CD4-positive, alpha-beta T cell (primary cell): ENCODE data around the gene SYNE3. TPM values are rescaled to one million over a fixed set of nuclear protein-coding genes. Genes with fewer than 3 reads are reported as not detected.
A peak's percentile ranks its signal among the peaks of the same experiment; 100 is the strongest.

Experiments used
- ATAC-seq: fragments of 200-7000 bp; cut with Tn5 transposase; one replicate; pipeline ENCODE4 v1.10.0; 2022; ENCODE audit warnings: mild to moderate bottlenecking; ENCODE audit not compliant: poor library complexity
- CTCF ChIA-PET: fragments of 350-600 bp; sonication (Branson Sonifier 250); formaldehyde crosslinking; loops from one replicate; lab custom pipeline; 2021; ENCODE audit warnings: antibody characterized with exemption, inconsistent platforms; lab: Charles Lee
- POLR2A ChIA-PET: fragments of 350-600 bp; sonication (Branson Sonifier 250); formaldehyde crosslinking; loops from one replicate; lab custom pipeline; 2021; ENCODE audit warnings: antibody characterized with exemption, inconsistent platforms; lab: Charles Lee
- DNase-seq, 14 experiments: peaks; one replicate each; pipeline ENCODE4 v3.0.0-alpha.2; 2013 to 2020; ENCODE audit warnings: mixed read lengths in 2 of 14
- H3K27ac ChIP-seq, 2 donors: one replicate each; pipeline versions ENCODE4 v1.5.1 to v1.7.0; 2013; ENCODE audit warnings: low read length in 2 of 2, low read depth in 1 of 2, mild to moderate bottlenecking in 1 of 2
- H3K27me3 ChIP-seq, 2 experiments: 1 replicate in 1 of 2; 2 replicates in 1 of 2; pipeline versions ENCODE4 v1.6.1 to v1.7.0; 2013; ENCODE audit warnings: low read length in 2 of 2, control low read depth in 1 of 2, mild to moderate bottlenecking in 1 of 2, moderate library complexity in 1 of 2; ENCODE audit not compliant: insufficient read depth in 2 of 2, control insufficient read depth in 1 of 2
- H3K36me3 ChIP-seq: one replicate; pipeline ENCODE4 v1.6.1; 2013; ENCODE audit warnings: low read length, control low read depth; ENCODE audit not compliant: insufficient read depth
- H3K4me1 ChIP-seq: one replicate; pipeline ENCODE4 v1.6.1; 2013; ENCODE audit warnings: low read length, control low read depth; ENCODE audit not compliant: insufficient read depth
- H3K4me3 ChIP-seq: one replicate; pipeline ENCODE4 v1.5.1; 2013; ENCODE audit warnings: mild to moderate bottlenecking, low read length, moderate library complexity
- H3K9me3 ChIP-seq, 2 experiments: 1 replicate in 1 of 2; 2 replicates in 1 of 2; pipeline versions ENCODE4 v1.6.1 to v1.7.0; 2013; ENCODE audit warnings: low read length in 2 of 2, mild to moderate bottlenecking in 2 of 2, control low read depth in 1 of 2, moderate library complexity in 1 of 2; ENCODE audit not compliant: control insufficient read depth in 1 of 2, insufficient read depth in 1 of 2
- H3K27ac Mint-ChIP-seq: one replicate; pipeline ENCODE4 v1.8.0; 2020; ENCODE audit warnings: mixed read lengths
- H3K27me3 Mint-ChIP-seq: one replicate; pipeline ENCODE4 v1.8.0; 2021; ENCODE audit warnings: mixed read lengths
- H3K36me3 Mint-ChIP-seq: one replicate; pipeline ENCODE4 v1.8.0; 2021; ENCODE audit warnings: low read depth, mixed read lengths
- H3K4me1 Mint-ChIP-seq: one replicate; pipeline ENCODE4 v1.8.0; 2021; ENCODE audit warnings: low read depth, mixed read lengths
- H3K4me3 Mint-ChIP-seq: one replicate; pipeline ENCODE4 v1.8.0; 2020; ENCODE audit warnings: mild to moderate bottlenecking, mixed read lengths
- H3K9me3 Mint-ChIP-seq: one replicate; pipeline ENCODE4 v1.8.0; 2020; ENCODE audit warnings: mixed read lengths
- intact Hi-C, 2 experiments: fragments of 100-400 bp; cut with DNase I in 1 of 2; cut with micrococcal nuclease in 1 of 2; formaldehyde crosslinking; loops; one replicate each; pipeline versions ENCODE4 v1.15.1 to v1.9.0; 2023 to 2025; cut with DNase I, micrococcal nuclease
- total RNA-seq, 174 experiments: library from RNA in 2 of 174; stranded (reverse) in 2 of 174; gene quantifications; one replicate each; pipeline ENCODE4 v1.2.3 and lab custom pipeline; 2021 to 2026
- TF ChIP-seq, protein P1 (sequence below): fragments of 200-600 bp; IDR thresholded peaks from one replicate; pipeline ENCODE4 v1.8.0; 2022; ENCODE audit warnings: antibody characterized with exemption, mild to moderate bottlenecking

The SYNE3 gene
- total RNA-seq, 2 experiments from 2014 or later, result 29.4 to 31.4 TPM

GRCh38 chr14:95478818-95479217 is 37.6 kb downstream of the SYNE3 start:
- Mint-ChIP-seq H3K36me3 (peaks cover 45% of the 10 kb centered on the region), H3K4me1 (peaks cover 50% of the 10 kb centered on the region), H3K9me3 (no peaks in the 10 kb centered on the region), H3K27me3 (no peaks in the 10 kb centered on the region), H3K27ac (peak overlapping the region; percentile 71), H3K4me3 (no peak overlapping the region)
- no peak for ATAC-seq
- no peak overlapping the region for H3K27ac ChIP-seq
- TF ChIP-seq, protein P1, sequence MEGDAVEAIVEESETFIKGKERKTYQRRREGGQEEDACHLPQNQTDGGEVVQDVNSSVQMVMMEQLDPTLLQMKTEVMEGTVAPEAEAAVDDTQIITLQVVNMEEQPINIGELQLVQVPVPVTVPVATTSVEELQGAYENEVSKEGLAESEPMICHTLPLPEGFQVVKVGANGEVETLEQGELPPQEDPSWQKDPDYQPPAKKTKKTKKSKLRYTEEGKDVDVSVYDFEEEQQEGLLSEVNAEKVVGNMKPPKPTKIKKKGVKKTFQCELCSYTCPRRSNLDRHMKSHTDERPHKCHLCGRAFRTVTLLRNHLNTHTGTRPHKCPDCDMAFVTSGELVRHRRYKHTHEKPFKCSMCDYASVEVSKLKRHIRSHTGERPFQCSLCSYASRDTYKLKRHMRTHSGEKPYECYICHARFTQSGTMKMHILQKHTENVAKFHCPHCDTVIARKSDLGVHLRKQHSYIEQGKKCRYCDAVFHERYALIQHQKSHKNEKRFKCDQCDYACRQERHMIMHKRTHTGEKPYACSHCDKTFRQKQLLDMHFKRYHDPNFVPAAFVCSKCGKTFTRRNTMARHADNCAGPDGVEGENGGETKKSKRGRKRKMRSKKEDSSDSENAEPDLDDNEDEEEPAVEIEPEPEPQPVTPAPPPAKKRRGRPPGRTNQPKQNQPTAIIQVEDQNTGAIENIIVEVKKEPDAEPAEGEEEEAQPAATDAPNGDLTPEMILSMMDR, result no peak
- H3K4me1 ChIP-seq, result peaks cover 34% of the 10 kb centered on the region
- H3K9me3 ChIP-seq, result peaks cover 0 to 9% of the 10 kb centered on the region in 2 experiments
- intact Hi-C loops, result no loop called here
- H3K4me3 ChIP-seq, result no peak overlapping the region
- POLR2A ChIA-PET, result interaction anchor here (1.1 to 2.4 kb wide), 3 partner anchors 15 to 37 kb away, joined by 3 to 16 read pairs (median 4); partner anchors contain the start of gene SYNE3
- CTCF ChIA-PET, result interaction anchor here (1.1 to 2.6 kb wide), 3 partner anchors 18 to 48 kb away, joined by 3 to 11 read pairs (median 3); no protein-coding TSS in a partner anchor
- no peaks in the 10 kb centered on the region for H3K27me3 ChIP-seq
- DNase-seq, result no peak
- H3K36me3 ChIP-seq, result peaks cover 48% of the 10 kb centered on the region

GRCh38 chr14:95478309-95478708 is 38.1 kb downstream of the SYNE3 start:
- Histone ChIP-seq H3K27ac (no peak overlapping the region), H3K9me3 (peaks cover 0 to 9% of the 10 kb centered on the region in 2 experiments), H3K4me3 (no peak overlapping the region), H3K36me3 (peaks cover 53% of the 10 kb centered on the region), H3K4me1 (peaks cover 34% of the 10 kb centered on the region), H3K27me3 (no peaks in the 10 kb centered on the region)
- CTCF ChIA-PET, result interaction anchor here (1.2 to 2.6 kb wide), 2 partner anchors 36 to 49 kb away, joined by 3 to 11 read pairs; no protein-coding TSS in a partner anchor
- Mint-ChIP-seq H3K27me3 (no peaks in the 10 kb centered on the region), H3K27ac (peak overlapping the region; percentile 71), H3K9me3 (no peaks in the 10 kb centered on the region), H3K36me3 (peaks cover 50% of the 10 kb centered on the region), H3K4me1 (peaks cover 50% of the 10 kb centered on the region), H3K4me3 (no peak overlapping the region)
- TF ChIP-seq, protein P1, result no peak
- DNase-seq (no peak), ATAC-seq (no peak)
- POLR2A ChIA-PET, result interaction anchor here (1.1 to 2.4 kb wide), 3 partner anchors 14 to 38 kb away, joined by 3 to 16 read pairs (median 4); partner anchors contain the start of gene SYNE3
- intact Hi-C loops, result no loop called here

- Mint-ChIP-seq H3K4me3 (no peak overlapping the region), H3K36me3 (peaks cover 57% of the 10 kb centered on the region), H3K9me3 (no peaks in the 10 kb centered on the region), H3K4me1 (peaks cover 54% of the 10 kb centered on the region), H3K27me3 (no peaks in the 10 kb centered on the region), H3K27ac (peak overlapping the region; percentile 71)
- no peak for ATAC-seq
- ChIA-PET CTCF (no interaction called here), POLR2A (interaction anchor here (1.1 to 2.4 kb wide), 2 partner anchors 14 to 16 kb away, joined by 3 to 16 read pairs; no protein-coding TSS in a partner anchor)
- H3K4me3 ChIP-seq, result no peak overlapping the region
- no peaks in the 10 kb centered on the region for H3K27me3 ChIP-seq
- H3K27ac ChIP-seq, result no peak overlapping the region
- TF ChIP-seq, protein P1, result no peak
- H3K9me3 ChIP-seq, result peaks cover 0 to 9% of the 10 kb centered on the region in 2 experiments
- no peak for DNase-seq
- peaks cover 60% of the 10 kb centered on the region for H3K36me3 ChIP-seq
- intact Hi-C loops, result no loop called here
- peaks cover 40% of the 10 kb centered on the region for H3K4me1 ChIP-seq
These were observed 38.8 kb downstream of the SYNE3 start for GRCh38 chr14:95477411-95478269.
